IMR-90 (cell line): ENCODE results near the gene GGACT. TPM values are rescaled to one million over a fixed set of nuclear protein-coding genes. Genes with fewer than 3 reads are reported as not detected.

Experiments used
- ATAC-seq: fragments of 200-7000 bp; cut with Tn5 transposase; 2 replicates; pipeline ENCODE4 v1.9.1; 2020; ENCODE audit warnings: low read depth, mild to moderate bottlenecking, moderate library complexity
- BruUV-seq: library from RNA; stranded (reverse); fragments of 400-500 nt; replicated peaks from 2 replicates; lab custom pipeline; 2021; lab: Mats Ljungman, UMichigan
- CTCF ChIA-PET: fragments of 300-600 bp; formaldehyde crosslinking; extraction: SDS; loops from one replicate; lab custom pipeline; 2021; ENCODE audit warnings: antibody characterized with exemption; lab: Yijun Ruan, JAX
- POLR2A ChIA-PET: fragments of 300-600 bp; sonication (Branson Sonifier 250); formaldehyde crosslinking; loops from one replicate; lab custom pipeline; 2022; ENCODE audit warnings: antibody characterized with exemption; ENCODE audit not compliant: unreplicated experiment; lab: Charles Lee
- DNase-seq: peaks from one replicate; pipeline ENCODE4 v3.0.0; 2013
- H2AFZ ChIP-seq: replicated peaks from 2 replicates; pipeline ENCODE3; 2013; ENCODE audit warnings: low read length, mild to moderate bottlenecking; ENCODE audit not compliant: poor library complexity
- H2AK5ac ChIP-seq: 2 replicates; pipeline ENCODE4 v1.6.1; 2013; ENCODE audit warnings: low read depth, low read length, inconsistent platforms
- H2AK9ac ChIP-seq: replicated peaks from 2 replicates; pipeline ENCODE3; 2013; ENCODE audit warnings: mild to moderate bottlenecking, low read depth, low read length, moderate library complexity; ENCODE audit not compliant: poor library complexity
- H2BK120ac ChIP-seq: 2 replicates; pipeline ENCODE4 v1.6.1; 2013; ENCODE audit warnings: low read depth, low read length, inconsistent platforms
- H2BK15ac ChIP-seq: 3 replicates; pipeline ENCODE4 v1.6.1; 2013; ENCODE audit warnings: low read depth, low read length, inconsistent platforms
- H2BK20ac ChIP-seq: 2 replicates; pipeline ENCODE4 v1.6.1; 2013; ENCODE audit warnings: low read depth, mild to moderate bottlenecking, inconsistent platforms, low read length, moderate library complexity
- H2BK5ac ChIP-seq: 2 replicates; pipeline ENCODE4 v1.6.1; 2013; ENCODE audit warnings: mild to moderate bottlenecking, low read depth, low read length, inconsistent platforms; ENCODE audit not compliant: poor library complexity, severe bottlenecking
- H3K14ac ChIP-seq: replicated peaks from 2 replicates; pipeline ENCODE4 v1.6.1; 2013; ENCODE audit warnings: low read depth, low read length, inconsistent platforms
- H3K18ac ChIP-seq: 2 replicates; pipeline ENCODE4 v1.6.1; 2013; ENCODE audit warnings: low read depth, low read length, control low read depth
- H3K23ac ChIP-seq: 2 replicates; pipeline ENCODE4 v1.6.1; 2013; ENCODE audit warnings: low read depth, low read length, inconsistent platforms
- H3K27ac ChIP-seq: 2 replicates; pipeline ENCODE4 v1.5.1; 2013; ENCODE audit warnings: mild to moderate bottlenecking, control low read depth, low read length; ENCODE audit not compliant: insufficient read depth
- H3K27me3 ChIP-seq: 2 replicates; pipeline ENCODE4 v1.6.1; 2013; ENCODE audit warnings: low read length; ENCODE audit not compliant: control insufficient read depth, insufficient read depth
- H3K36me3 ChIP-seq: 2 replicates; pipeline ENCODE4 v1.6.1; 2013; ENCODE audit warnings: low read length, mixed read lengths; ENCODE audit not compliant: control insufficient read depth, insufficient read depth
- H3K4ac ChIP-seq: 2 replicates; pipeline ENCODE4 v1.6.1; 2013; ENCODE audit warnings: low read depth, low read length, inconsistent platforms
- H3K4me1 ChIP-seq: 2 replicates; pipeline ENCODE4 v1.6.1; 2013; ENCODE audit warnings: low read length, mixed read lengths; ENCODE audit not compliant: control insufficient read depth, insufficient read depth
- H3K4me2 ChIP-seq: 2 replicates; pipeline ENCODE4 v1.6.1; 2013; ENCODE audit warnings: low read depth, mild to moderate bottlenecking, control low read depth, low read length, moderate library complexity
- H3K4me3 ChIP-seq: 2 replicates; pipeline ENCODE4 v1.5.1; 2013; ENCODE audit warnings: low read depth, mild to moderate bottlenecking, control low read depth, low read length, moderate library complexity; ENCODE audit not compliant: insufficient read depth
- H3K56ac ChIP-seq: 2 replicates; pipeline ENCODE4 v1.6.1; 2013; ENCODE audit warnings: low read length, inconsistent platforms; ENCODE audit not compliant: insufficient read depth; ENCODE audit errors: extremely low read depth
- H3K79me1 ChIP-seq, 2 experiments: 2 replicates each; pipeline ENCODE4 v1.6.1; 2013; ENCODE audit warnings: low read length in 2 of 2, inconsistent platforms in 1 of 2, low read depth in 1 of 2
- H3K9ac ChIP-seq: 2 replicates; pipeline ENCODE4 v1.6.1; 2013; ENCODE audit warnings: low read depth, low read length, control low read depth
- H3K9me1 ChIP-seq: 2 replicates; pipeline ENCODE4 v1.6.1; 2013; ENCODE audit warnings: low read length, inconsistent platforms; ENCODE audit not compliant: insufficient read depth
- H3K9me3 ChIP-seq: 2 replicates; pipeline ENCODE4 v1.6.1; 2013; ENCODE audit warnings: low read length; ENCODE audit not compliant: control insufficient read depth, insufficient read depth
- H4K20me1 ChIP-seq: 2 replicates; pipeline ENCODE4 v1.6.1; 2013; ENCODE audit warnings: low read length, inconsistent platforms; ENCODE audit not compliant: insufficient read depth
- H4K5ac ChIP-seq: 2 replicates; pipeline ENCODE4 v1.6.1; 2013; ENCODE audit warnings: mild to moderate bottlenecking, low read depth, low read length, control low read depth
- H4K8ac ChIP-seq, 2 experiments: 2 replicates each; pipeline ENCODE4 v1.6.1; 2013; ENCODE audit warnings: low read depth in 2 of 2, low read length in 2 of 2, control low read depth in 1 of 2, inconsistent platforms in 1 of 2
- H4K91ac ChIP-seq: 2 replicates; pipeline ENCODE4 v1.6.1; 2013; ENCODE audit warnings: low read depth, low read length, inconsistent platforms; ENCODE audit not compliant: insufficient read depth
- BHLHE40 ChIP-seq: fragments of 150-350 bp; IDR thresholded peaks from 2 replicates; pipeline ENCODE4 v1.6.1; 2016; ENCODE audit warnings: mild to moderate bottlenecking, low read depth, low read length
- CEBPB ChIP-seq: IDR thresholded peaks from 2 replicates; pipeline ENCODE4 v1.6.1; 2012; ENCODE audit warnings: low read depth, low read length, improper control_type of control experiment
- ELK1 ChIP-seq: fragments of 150-350 bp; IDR thresholded peaks from 2 replicates; pipeline ENCODE4 v1.6.1; 2016; ENCODE audit warnings: low read depth, mild to moderate bottlenecking, low read length, moderate library complexity, borderline replicate concordance
- FOS ChIP-seq: fragments of 150-350 bp; IDR thresholded peaks from 2 replicates; pipeline ENCODE4 v1.6.1; 2016; ENCODE audit warnings: low read depth, low read length
- MAZ ChIP-seq: IDR thresholded peaks from 2 replicates; pipeline ENCODE4 v1.6.1; 2012; ENCODE audit warnings: low read depth, mild to moderate bottlenecking, low read length, improper control_type of control experiment, moderate library complexity, borderline replicate concordance
- MXI1 ChIP-seq: IDR thresholded peaks from 2 replicates; pipeline ENCODE4 v1.6.1; 2012; ENCODE audit warnings: low read depth, mild to moderate bottlenecking, low read length, moderate library complexity, borderline replicate concordance
- NFE2L2 ChIP-seq: fragments of 150-350 bp; IDR thresholded peaks from 2 replicates; pipeline ENCODE4 v1.6.1; 2016; ENCODE audit warnings: low read depth, mild to moderate bottlenecking, low read length
- POLR2A ChIP-seq: IDR thresholded peaks from 2 replicates; pipeline ENCODE4 v1.6.1; 2012; ENCODE audit warnings: mild to moderate bottlenecking, low read depth, low read length
- RCOR1 ChIP-seq: IDR thresholded peaks from 2 replicates; pipeline ENCODE4 v1.6.1; 2012; ENCODE audit warnings: mild to moderate bottlenecking, low read length, improper control_type of control experiment; ENCODE audit not compliant: insufficient replicate concordance
- RFX5 ChIP-seq: IDR thresholded peaks from 2 replicates; pipeline ENCODE4 v1.8.0; 2012; ENCODE audit warnings: low read depth, mild to moderate bottlenecking, low read length, moderate library complexity
- SMC3 ChIP-seq: fragments of 150-350 bp; IDR thresholded peaks from 2 replicates; pipeline ENCODE4 v1.6.1; 2016; ENCODE audit warnings: low read depth, mild to moderate bottlenecking, antibody characterized with exemption, low read length, moderate library complexity
- USF2 ChIP-seq: fragments of 150-350 bp; IDR thresholded peaks from 2 replicates; pipeline ENCODE4 v1.6.1; 2017; ENCODE audit warnings: mild to moderate bottlenecking, antibody characterized with exemption, low read length, low read depth
- WGBS, 2 experiments: methylation state at CpG; one replicate each; pipeline versions ENCODE4 v1.1.5 to v1.1.7; 2013; ENCODE audit warnings: missing lambda C conversion rate in 2 of 2; ENCODE audit not compliant: insufficient read length in 1 of 2; ENCODE audit errors: extremely low coverage in 2 of 2; 5-methylcytosine and 5-hydroxymethylcytosine counted together
- dilution Hi-C: fragments of 300-500 bp; cut with HindIII; formaldehyde crosslinking; loops from one replicate; pipeline ENCODE4 v1.14.3; 2018; ENCODE audit warnings: low sequenced_read_pairs; ENCODE audit not compliant: unreplicated experiment
- in situ Hi-C: fragments of 300-500 bp; cut with MboI; formaldehyde crosslinking; loops from 3 replicates; pipeline ENCODE4 v1.14.3; 2019; ENCODE audit warnings: low sequenced_read_pairs, inconsistent platforms, mixed read lengths
- intact Hi-C: fragments of 100-400 bp; cut with micrococcal nuclease; formaldehyde crosslinking; loops from 2 replicates; pipeline ENCODE4 v1.10.0; 2022
- polyA plus RNA-seq, 3 experiments: library from polyadenylated mRNA; depleted of rRNA; stranded (reverse); fragments of >200 nt; gene quantifications; 2 replicates each; pipeline ENCODE4 v1.2.3, GENCODE V29; 2012; ENCODE audit warnings: low replicate concordance in 1 of 3
- total RNA-seq: library from RNA; depleted of rRNA; stranded (reverse); fragments of >200 nt; gene quantifications from 2 replicates; pipeline ENCODE4 v1.2.3, GENCODE V29; 2012
- TF ChIP-seq, protein P1 (sequence below): conservative IDR thresholded peaks from 2 replicates; pipeline ENCODE4 v1.5.1; 2012; ENCODE audit warnings: mild to moderate bottlenecking, low read depth, low read length, improper control_type of control experiment

The GGACT gene
- total and polyA plus RNA-seq, 2 of the 4 experiments (the other 2 are of a cell fraction), result 2.0 to 2.6 TPM

GRCh38 chr13:100537951-100538462 lies 50.6 kb downstream of the GGACT start:
- no peak overlapping the region for H2BK20ac ChIP-seq
- no peak overlapping the region for H3K4me3 ChIP-seq
- no peak overlapping the region for H3K4ac ChIP-seq
- no peak overlapping the region for H2AFZ ChIP-seq
- H3K4me1 ChIP-seq, result peaks cover 3% of the 10 kb centered on the region; the same call in 1 of the 2 replicates
- no peaks in the 10 kb centered on the region for H4K20me1 ChIP-seq
- no peak overlapping the region for H3K27ac ChIP-seq
- no peak overlapping the region for H3K4me2 ChIP-seq
- H3K23ac ChIP-seq, result no peak overlapping the region
- in situ Hi-C loops (loop anchor here (10.0 kb wide), 1 partner anchor 623 kb away; no protein-coding TSS in a partner anchor), dilution Hi-C loops (no loop called here), intact Hi-C loops (no loop called here)
- TF ChIP-seq, protein P1, sequence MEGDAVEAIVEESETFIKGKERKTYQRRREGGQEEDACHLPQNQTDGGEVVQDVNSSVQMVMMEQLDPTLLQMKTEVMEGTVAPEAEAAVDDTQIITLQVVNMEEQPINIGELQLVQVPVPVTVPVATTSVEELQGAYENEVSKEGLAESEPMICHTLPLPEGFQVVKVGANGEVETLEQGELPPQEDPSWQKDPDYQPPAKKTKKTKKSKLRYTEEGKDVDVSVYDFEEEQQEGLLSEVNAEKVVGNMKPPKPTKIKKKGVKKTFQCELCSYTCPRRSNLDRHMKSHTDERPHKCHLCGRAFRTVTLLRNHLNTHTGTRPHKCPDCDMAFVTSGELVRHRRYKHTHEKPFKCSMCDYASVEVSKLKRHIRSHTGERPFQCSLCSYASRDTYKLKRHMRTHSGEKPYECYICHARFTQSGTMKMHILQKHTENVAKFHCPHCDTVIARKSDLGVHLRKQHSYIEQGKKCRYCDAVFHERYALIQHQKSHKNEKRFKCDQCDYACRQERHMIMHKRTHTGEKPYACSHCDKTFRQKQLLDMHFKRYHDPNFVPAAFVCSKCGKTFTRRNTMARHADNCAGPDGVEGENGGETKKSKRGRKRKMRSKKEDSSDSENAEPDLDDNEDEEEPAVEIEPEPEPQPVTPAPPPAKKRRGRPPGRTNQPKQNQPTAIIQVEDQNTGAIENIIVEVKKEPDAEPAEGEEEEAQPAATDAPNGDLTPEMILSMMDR, result no peak
- TF ChIP-seq USF2 (no peak), FOS (no peak), MXI1 (no peak), RFX5 (no peak), ELK1 (no peak), POLR2A (no peak), NFE2L2 (no peak), RCOR1 (no peak), CEBPB (no peak), BHLHE40 (no peak), MAZ (no peak), SMC3 (no peak)
- no peaks in the 10 kb centered on the region; the same call in 1 of the 2 replicates for H3K9me1 ChIP-seq
- POLR2A ChIA-PET, result no interaction called here
- no peak overlapping the region for H3K14ac ChIP-seq
- no peaks in the 10 kb centered on the region for H3K27me3 ChIP-seq
- no peak overlapping the region for H2BK5ac ChIP-seq
- H2AK9ac ChIP-seq, result no peak overlapping the region
- H3K56ac ChIP-seq, result no peak overlapping the region
- no peak overlapping the region for H2BK15ac ChIP-seq
- no peak overlapping the region for H4K91ac ChIP-seq
- H3K9ac ChIP-seq, result no peak overlapping the region
- no peaks in the 10 kb centered on the region; the same call in 1 of the 2 replicates for H3K36me3 ChIP-seq
- H2BK120ac ChIP-seq, result no peak overlapping the region
- no peak for DNase-seq
- H3K9me3 ChIP-seq, result no peaks in the 10 kb centered on the region
- no TSS peak for BruUV-seq
- ATAC-seq, result no peak
- no CpG with 5 or more reads among the region's 5 CpGs for WGBS, 2 experiments
- H3K18ac ChIP-seq, result no peak overlapping the region
- no peaks in the 10 kb centered on the region for H3K79me1 ChIP-seq
- no peak overlapping the region for H4K5ac ChIP-seq
- H4K8ac ChIP-seq, result no peak overlapping the region
- H2AK5ac ChIP-seq, result no peak overlapping the region
- CTCF ChIA-PET, result no interaction called here
